ENCODE data around the gene EFHC1.

The EFHC1 gene

DNA sequence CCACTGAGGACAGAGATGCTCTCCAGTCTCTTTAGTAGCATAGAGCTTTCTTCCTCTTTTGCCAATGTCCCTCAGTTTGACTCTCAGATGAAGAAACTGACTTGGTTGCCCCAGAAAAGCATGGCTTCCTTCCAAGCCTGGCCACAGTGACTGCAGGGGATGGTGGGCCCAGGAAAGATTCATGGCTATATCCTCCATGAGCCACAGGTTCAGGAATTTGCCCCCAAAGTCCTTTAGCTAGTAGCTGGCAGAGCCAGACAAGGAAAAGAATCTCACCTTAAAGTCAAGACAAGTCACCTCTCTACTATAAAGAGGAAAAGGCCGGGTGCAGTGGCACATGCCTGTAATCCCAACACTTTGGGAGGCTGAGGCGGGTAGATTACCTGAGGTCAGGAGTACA is 113.3 kb downstream of the EFHC1 start:
- Histone ChIP-seq H3K4me3 (ENCODE audit: low read depth in 1 of 2, low read length in 1 of 2) (no peak overlapping the region), H3K27ac (no peak overlapping the region), H3K4me1 (ENCODE audit: control insufficient read depth in 1 of 2, insufficient read depth in 1 of 2, low read depth in 1 of 2, low read length in 1 of 2) (no peaks in the 10 kb centered on the region)

DNA sequence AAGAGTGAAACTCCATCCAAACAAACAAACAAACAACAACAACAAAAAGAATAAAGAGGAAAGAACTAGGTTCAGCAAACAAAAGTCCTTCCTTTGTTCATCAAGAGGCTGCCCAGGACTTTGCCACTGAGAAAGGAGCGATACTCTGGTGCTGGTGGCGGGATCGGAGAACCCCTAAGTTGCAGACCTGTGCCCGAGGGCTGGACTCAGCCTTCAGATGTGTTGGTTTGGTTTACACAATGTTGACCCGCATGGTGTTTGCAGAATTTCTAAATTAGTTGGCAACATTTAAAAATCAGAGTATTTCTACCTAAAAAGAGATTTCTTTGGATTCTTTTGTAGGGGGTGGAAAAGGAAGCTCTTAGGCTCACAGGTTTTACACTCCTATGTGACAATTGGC is 114.2 kb downstream of the EFHC1 start:
- Histone ChIP-seq H3K9me3 (no peaks in the 10 kb centered on the region), H3K36me3 (peaks cover 6% of the 10 kb centered on the region), H3K4me3 (ENCODE audit: low read depth in 1 of 2, low read length in 1 of 2) (no peak overlapping the region), H3K4me1 (ENCODE audit: control insufficient read depth in 1 of 2, insufficient read depth in 1 of 2, low read depth in 1 of 2, low read length in 1 of 2) (no peaks in the 10 kb centered on the region), H3K27ac (no peak overlapping the region), H3K27me3 (no peaks in the 10 kb centered on the region)
- TF ChIP-seq, protein P1, sequence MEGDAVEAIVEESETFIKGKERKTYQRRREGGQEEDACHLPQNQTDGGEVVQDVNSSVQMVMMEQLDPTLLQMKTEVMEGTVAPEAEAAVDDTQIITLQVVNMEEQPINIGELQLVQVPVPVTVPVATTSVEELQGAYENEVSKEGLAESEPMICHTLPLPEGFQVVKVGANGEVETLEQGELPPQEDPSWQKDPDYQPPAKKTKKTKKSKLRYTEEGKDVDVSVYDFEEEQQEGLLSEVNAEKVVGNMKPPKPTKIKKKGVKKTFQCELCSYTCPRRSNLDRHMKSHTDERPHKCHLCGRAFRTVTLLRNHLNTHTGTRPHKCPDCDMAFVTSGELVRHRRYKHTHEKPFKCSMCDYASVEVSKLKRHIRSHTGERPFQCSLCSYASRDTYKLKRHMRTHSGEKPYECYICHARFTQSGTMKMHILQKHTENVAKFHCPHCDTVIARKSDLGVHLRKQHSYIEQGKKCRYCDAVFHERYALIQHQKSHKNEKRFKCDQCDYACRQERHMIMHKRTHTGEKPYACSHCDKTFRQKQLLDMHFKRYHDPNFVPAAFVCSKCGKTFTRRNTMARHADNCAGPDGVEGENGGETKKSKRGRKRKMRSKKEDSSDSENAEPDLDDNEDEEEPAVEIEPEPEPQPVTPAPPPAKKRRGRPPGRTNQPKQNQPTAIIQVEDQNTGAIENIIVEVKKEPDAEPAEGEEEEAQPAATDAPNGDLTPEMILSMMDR (IDR thresholded peaks at IDR 0.05): no peak

More for the DNA sequence above, 113.3 kb downstream of the EFHC1 start:
- H3K36me3 ChIP-seq: peaks cover 6% of the 10 kb centered on the region
- H3K27me3 ChIP-seq: no peaks in the 10 kb centered on the region
- TF ChIP-seq, protein P1 (IDR thresholded peaks at IDR 0.05): no peak
- H3K9me3 ChIP-seq: no peaks in the 10 kb centered on the region

DNA sequence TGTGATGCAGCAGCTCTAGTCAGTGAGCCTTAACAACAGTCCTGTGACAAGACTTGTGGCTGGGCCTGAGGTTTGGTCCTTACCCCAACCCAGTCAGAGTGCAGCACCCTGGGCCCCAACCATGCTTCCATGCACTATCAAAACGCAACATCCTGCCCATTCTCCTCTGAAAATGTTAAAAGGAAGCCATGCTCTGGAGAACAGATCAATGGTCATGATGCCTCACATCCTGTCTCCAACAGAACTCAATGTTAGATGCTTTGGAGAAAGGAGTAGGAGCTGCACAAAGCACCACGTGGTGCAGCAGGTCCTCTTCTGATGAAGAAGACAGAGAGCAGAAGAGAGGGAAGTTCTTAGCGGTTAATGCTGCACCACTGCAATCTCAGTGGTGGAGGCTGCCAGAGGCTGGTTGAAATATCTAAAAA is 114.8 kb downstream of the EFHC1 start:
- H3K9me3 ChIP-seq: no peaks in the 10 kb centered on the region
- no peak overlapping the region for H3K27ac ChIP-seq
- peaks cover 6% of the 10 kb centered on the region for H3K36me3 ChIP-seq
- no peaks in the 10 kb centered on the region for H3K4me1 ChIP-seq (ENCODE audit: control insufficient read depth in 1 of 2, insufficient read depth in 1 of 2, low read depth in 1 of 2, low read length in 1 of 2)
- no peak overlapping the region for H3K4me3 ChIP-seq (ENCODE audit: low read depth in 1 of 2, low read length in 1 of 2)
- TF ChIP-seq, protein P1 (IDR thresholded peaks at IDR 0.05): no peak
- H3K27me3 ChIP-seq: no peaks in the 10 kb centered on the region

DNA sequence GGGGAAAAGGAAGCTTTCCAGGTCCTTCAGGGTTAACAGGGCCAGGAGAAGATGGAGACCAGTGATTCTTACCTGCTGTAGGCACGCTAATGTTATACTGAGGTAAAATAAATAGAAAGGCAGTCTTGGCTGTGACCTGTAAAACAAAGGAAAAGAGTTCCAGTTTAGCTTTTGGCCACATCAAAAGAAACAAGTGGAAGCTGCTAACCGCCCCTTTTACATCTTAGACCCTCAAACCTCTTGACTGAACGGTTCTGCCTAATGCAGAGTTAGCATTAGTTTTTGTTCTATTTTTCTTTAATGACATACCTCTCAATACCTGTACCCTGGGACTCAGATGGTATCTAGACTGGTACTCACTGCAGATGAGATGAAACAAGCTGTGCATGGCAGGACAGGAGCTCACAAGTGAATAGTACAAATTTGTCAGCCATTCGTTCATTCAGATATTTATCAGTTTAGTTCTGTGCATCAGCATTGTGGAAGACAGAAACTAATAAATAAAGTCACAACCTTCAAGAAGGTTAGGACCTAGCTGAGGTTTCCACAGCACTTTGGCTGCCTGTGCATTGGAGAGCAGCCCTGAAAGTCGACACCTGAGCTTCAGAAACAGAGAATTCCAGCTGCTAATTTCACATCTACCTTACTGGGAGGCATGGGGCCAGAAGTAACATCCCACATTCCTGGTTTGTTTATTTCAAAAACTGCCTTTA is 115.7 kb downstream of the EFHC1 start:
- Histone ChIP-seq H3K4me1 (ENCODE audit: control insufficient read depth in 1 of 2, insufficient read depth in 1 of 2, low read depth in 1 of 2, low read length in 1 of 2) (no peaks in the 10 kb centered on the region), H3K27ac (no peak overlapping the region)

DNA sequence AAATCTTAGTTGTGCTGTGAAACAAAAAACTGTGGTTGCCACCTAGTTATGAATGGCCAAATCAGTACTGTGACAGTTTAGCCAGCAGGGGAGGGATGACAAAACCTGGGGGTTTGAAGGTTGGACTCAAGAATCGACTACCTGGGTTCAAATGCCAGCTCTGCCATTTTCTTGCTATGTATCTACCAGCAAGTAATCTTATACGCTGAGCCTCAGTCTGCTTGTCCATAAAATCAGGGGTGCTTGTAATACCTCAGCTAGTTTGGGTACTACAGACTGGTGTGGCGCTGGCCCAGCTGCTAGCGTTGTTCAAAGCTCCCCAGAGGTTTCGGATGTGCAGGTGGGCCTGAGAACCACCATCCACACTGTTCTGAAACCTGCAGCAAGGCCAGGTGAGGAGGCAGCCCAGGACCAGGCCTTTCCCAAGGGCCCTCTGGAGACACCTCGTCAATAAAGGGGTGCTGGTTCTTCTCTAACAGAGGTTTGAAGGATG is 116.3 kb downstream of the EFHC1 start:
- no peak overlapping the region for H3K27ac ChIP-seq
- no peak overlapping the region for H3K4me3 ChIP-seq (ENCODE audit: low read depth in 1 of 2, low read length in 1 of 2)
- no peaks in the 10 kb centered on the region for H3K4me1 ChIP-seq (ENCODE audit: control insufficient read depth in 1 of 2, insufficient read depth in 1 of 2, low read depth in 1 of 2, low read length in 1 of 2)
- H3K36me3 ChIP-seq: peaks cover 6% of the 10 kb centered on the region
- TF ChIP-seq, protein P1 (IDR thresholded peaks at IDR 0.05): no peak
- no peaks in the 10 kb centered on the region for H3K27me3 ChIP-seq
- H3K9me3 ChIP-seq: no peaks in the 10 kb centered on the region

More for the DNA sequence above, 115.7 kb downstream of the EFHC1 start:
- H3K9me3 ChIP-seq: no peaks in the 10 kb centered on the region
- TF ChIP-seq, protein P1 (IDR thresholded peaks at IDR 0.05): no peak
- peaks cover 6% of the 10 kb centered on the region for H3K36me3 ChIP-seq
- no peaks in the 10 kb centered on the region for H3K27me3 ChIP-seq
- no peak overlapping the region for H3K4me3 ChIP-seq (ENCODE audit: low read depth in 1 of 2, low read length in 1 of 2)
